Esophagus muscularis mucosa (tissue), 4 donors: ENCODE data around the gene CHRNA4. TPM values are rescaled to one million over a fixed set of nuclear protein-coding genes. Genes with fewer than 3 reads are reported as not detected.

Source experiments
- DNase-seq: peaks from one replicate; pipeline ENCODE4 v3.0.0-alpha.2; 2017; ENCODE audit errors: extremely low spot score
- H3K27ac ChIP-seq, 4 donors: fragments of 200-600 bp; sonication (generic); replicated peaks in 1 of 4; 1 replicate in 3 of 4; 2 replicates in 1 of 4; pipeline ENCODE4 v1.5.1; 2016 to 2019; ENCODE audit warnings: mild to moderate bottlenecking in 1 of 4
- H3K27me3 ChIP-seq, 4 donors: fragments of 200-600 bp; sonication (generic); one replicate each; pipeline versions ENCODE4 v1.5.1 to v1.6.0; 2016 to 2019
- H3K36me3 ChIP-seq, 4 donors: fragments of 200-600 bp; sonication (generic); one replicate each; pipeline ENCODE4 v1.5.1; 2016 to 2019
- H3K4me1 ChIP-seq, 4 donors: fragments of 200-600 bp; sonication (generic); one replicate each; pipeline ENCODE4 v1.5.1; 2016 to 2019
- H3K4me3 ChIP-seq, 4 donors: fragments of 200-600 bp; sonication (generic); 1 replicate in 2 of 4; 2 replicates in 2 of 4; pipeline ENCODE4 v1.5.1; 2016 to 2019; ENCODE audit warnings: mild to moderate bottlenecking in 4 of 4, moderate library complexity in 1 of 4
- H3K9me3 ChIP-seq, 4 donors: fragments of 200-600 bp; sonication (generic); 1 replicate in 3 of 4; 2 replicates in 1 of 4; pipeline ENCODE4 v1.5.1; 2016 to 2019
- CTCF ChIP-seq, 3 experiments: fragments of 200-600 bp in 2 of 3; fragments of 450-650 bp in 1 of 3; sonication (generic) in 2 of 3; IDR thresholded peaks; one replicate each; pipeline ENCODE4 v1.5.1; 2017 to 2019; ENCODE audit warnings: antibody characterized with exemption in 3 of 3, mild to moderate bottlenecking in 2 of 3, moderate library complexity in 1 of 3
- EP300 ChIP-seq: sonication (generic); formaldehyde crosslinking; IDR thresholded peaks from one replicate; pipeline ENCODE4 v1.6.1; 2017; ENCODE audit warnings: antibody characterized with exemption
- POLR2A ChIP-seq: fragments of 450-650 bp; IDR thresholded peaks from one replicate; pipeline ENCODE4 v1.6.1; 2017; ENCODE audit warnings: antibody characterized with exemption, moderate library complexity, mild to moderate bottlenecking, low read depth
- POLR2AphosphoS5 ChIP-seq, 2 donors: sonication (generic); formaldehyde crosslinking; IDR thresholded peaks; one replicate each; pipeline ENCODE4 v1.6.1; 2017; ENCODE audit warnings: antibody characterized with exemption in 2 of 2
- WGBS: methylation state at CpG from one replicate; pipeline ENCODE4 v1.1.5; 2018; 5-methylcytosine and 5-hydroxymethylcytosine counted together
- intact Hi-C: fragments of 100-400 bp; cut with DNase I; formaldehyde crosslinking; loops from one replicate; pipeline ENCODE4 v1.15.1; 2023
- total RNA-seq, 4 donors: library from RNA; depleted of rRNA; stranded (reverse); fragments of >200 nt; gene quantifications; one replicate each; pipeline versions ENCODE4 v1.1.0 to v1.2.1, GENCODE V29; 2016

CHRNA4 gene
- total RNA-seq, 4 donors from 2014 or later = not detected

GRCh38 chr20:63320041-63320511, 41.1 kb downstream of the CHRNA4 start:
- Histone ChIP-seq H3K4me1 (peaks cover 0 to 15% (median 8%) of the 10 kb centered on the region in 4 donors), H3K27ac (no peak overlapping the region), H3K36me3 (no peaks in the 10 kb centered on the region), H3K9me3 (no peaks in the 10 kb centered on the region), H3K27me3 (peaks cover 0 to 71% (median 0%) of the 10 kb centered on the region in 4 donors), H3K4me3 (no peak overlapping the region)
- no peak for TF ChIP-seq EP300
- no peak for TF ChIP-seq POLR2A
- TF ChIP-seq CTCF (IDR thresholded peaks at IDR 0.05) = no peak
- no peak for TF ChIP-seq POLR2AphosphoS5 (IDR thresholded peaks at IDR 0.05)
- intact Hi-C loops = no loop called here
- DNase-seq = no peak
- 81% methylated on average over 6 of the region's 23 CpGs for WGBS

- H3K4me3 ChIP-seq = no peak overlapping the region
- TF ChIP-seq CTCF (IDR thresholded peaks at IDR 0.05) (no peak), EP300 (no peak), POLR2A (no peak), POLR2AphosphoS5 (IDR thresholded peaks at IDR 0.05) (no peak)
- intact Hi-C loops = no loop called here
- no peak overlapping the region for H3K27ac ChIP-seq
- peaks cover 0 to 15% (median 8%) of the 10 kb centered on the region in 4 donors for H3K4me1 ChIP-seq
- no peaks in the 10 kb centered on the region for H3K36me3 ChIP-seq
- peaks cover 0 to 72% (median 0%) of the 10 kb centered on the region in 4 donors for H3K27me3 ChIP-seq
- no peaks in the 10 kb centered on the region for H3K9me3 ChIP-seq
- 87% methylated on average over 5 of the region's 25 CpGs for WGBS
- no peak for DNase-seq
Measured at GRCh38 chr20:63319164-63320040, 41.7 kb downstream of the CHRNA4 start.

- intact Hi-C loops = no loop called here
- H3K4me3 ChIP-seq = no peak overlapping the region
- WGBS = 86% methylated on average over 15 of the region's 24 CpGs
- H3K27ac ChIP-seq = no peak overlapping the region
- H3K9me3 ChIP-seq = no peaks in the 10 kb centered on the region
- TF ChIP-seq POLR2A (no peak), POLR2AphosphoS5 (IDR thresholded peaks at IDR 0.05) (no peak), CTCF (IDR thresholded peaks at IDR 0.05) (no peak), EP300 (no peak)
- no peaks in the 10 kb centered on the region for H3K36me3 ChIP-seq
- peaks cover 0 to 76% (median 0%) of the 10 kb centered on the region in 4 donors for H3K27me3 ChIP-seq
- peaks cover 0 to 15% (median 8%) of the 10 kb centered on the region in 4 donors for H3K4me1 ChIP-seq
- DNase-seq = no peak
Measured at GRCh38 chr20:63318391-63319163, 42.6 kb downstream of the CHRNA4 start.

DNA sequence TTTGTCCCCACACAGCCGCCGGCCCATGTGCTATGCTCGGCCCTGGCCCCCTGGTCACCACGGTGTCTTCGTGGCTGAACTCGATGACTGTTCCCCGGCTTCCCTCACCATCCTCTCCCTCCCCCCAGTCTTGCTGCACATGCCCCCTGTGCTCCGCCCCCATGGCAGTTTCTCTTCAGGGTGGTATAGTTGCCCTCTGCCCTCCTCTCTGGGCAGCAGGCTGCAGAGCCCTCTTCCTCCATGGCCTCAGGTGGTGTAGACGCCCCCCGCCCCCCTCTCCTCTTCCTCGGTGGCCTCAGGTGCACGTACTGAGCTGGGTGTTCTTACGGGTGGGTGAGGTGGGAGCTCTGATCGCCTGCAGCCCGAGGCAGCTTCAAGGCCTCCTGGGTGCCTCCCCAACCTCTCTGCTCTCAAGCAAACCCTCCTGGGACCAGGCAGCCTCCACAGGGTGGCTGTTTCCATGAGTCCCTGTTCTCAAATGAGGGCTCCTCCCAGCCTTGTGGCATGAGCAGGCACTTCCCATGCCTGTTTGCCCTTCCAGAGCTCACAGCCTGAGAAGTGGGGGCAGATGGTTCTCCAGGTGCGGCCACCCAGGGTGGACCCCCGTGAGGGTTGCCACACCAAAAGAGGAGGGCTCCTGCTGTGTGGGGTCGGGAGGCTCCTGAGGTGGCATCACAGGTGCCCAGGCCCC, 43.4 kb downstream of the CHRNA4 start:
- no peaks in the 10 kb centered on the region for H3K9me3 ChIP-seq
- H3K36me3 ChIP-seq = no peaks in the 10 kb centered on the region
- 86% methylated on average over 17 of the region's 18 CpGs for WGBS
- TF ChIP-seq CTCF (IDR thresholded peaks at IDR 0.05) (no peak), POLR2A (no peak), POLR2AphosphoS5 (IDR thresholded peaks at IDR 0.05) (no peak), EP300 (no peak)
- peaks cover 0 to 17% (median 12%) of the 10 kb centered on the region in 4 donors for H3K4me1 ChIP-seq
- intact Hi-C loops = no loop called here
- no peak for DNase-seq
- H3K4me3 ChIP-seq = no peak overlapping the region
- peaks cover 0 to 72% (median 0%) of the 10 kb centered on the region in 4 donors for H3K27me3 ChIP-seq
- H3K27ac ChIP-seq = no peak overlapping the region
